GM19025 (cell line): ENCODE results near the gene CCNT2.
"Not testable (repeated sequence)": the region's sequence is repeated elsewhere in the genome, so short reads cannot be mapped to it uniquely, and the experiment has no call there.

Source experiments
- ATAC-seq: cut with Tn5 transposase; IDR thresholded peaks from one replicate; pipeline ENCODE4 v1.9.1; 2021; ENCODE audit warnings: mild to moderate bottlenecking, low read depth, moderate library complexity; ENCODE audit not compliant: unreplicated experiment

CCNT2 gene

GRCh38 chr2:134917888-134918525 is 615 bp upstream of the CCNT2 start:
- ATAC-seq: peak; percentile 67

GRCh38 chr2:134919341-134920210 is 954 bp downstream of the CCNT2 start:
- ATAC-seq: no peak

GRCh38 chr2:134924912-134925311 is 6.3 kb downstream of the CCNT2 start:
- no peak for ATAC-seq

GRCh38 chr2:134926231-134926931 is 7.8 kb downstream of the CCNT2 start:
- no peak for ATAC-seq

GRCh38 chr2:134927195-134927594 is 8.6 kb downstream of the CCNT2 start:
- ATAC-seq: no peak

GRCh38 chr2:134932864-134933526 is 14.4 kb downstream of the CCNT2 start:
- ATAC-seq: no peak

- no peak for ATAC-seq
Observed at GRCh38 chr2:134933732-134934131, 15.1 kb downstream of the CCNT2 start.

- no peak for ATAC-seq
Observed at GRCh38 chr2:134934150-134934549, 15.5 kb downstream of the CCNT2 start.

- no peak for ATAC-seq
Observed at GRCh38 chr2:134934641-134935040, 16.0 kb downstream of the CCNT2 start.

- ATAC-seq: no peak
Observed at GRCh38 chr2:134936691-134937090, 18.1 kb downstream of the CCNT2 start.

- ATAC-seq: peak; percentile 74
Observed at GRCh38 chr2:134943540-134943939, 24.9 kb downstream of the CCNT2 start.

GRCh38 chr2:134944975-134945374 is 26.4 kb downstream of the CCNT2 start:
- no peak for ATAC-seq

- no peak for ATAC-seq
Observed at GRCh38 chr2:134946073-134946472, 27.5 kb downstream of the CCNT2 start.

GRCh38 chr2:134949981-134950708 is 31.5 kb downstream of the CCNT2 start:
- ATAC-seq: no peak

GRCh38 chr2:134950886-134951285 is 32.3 kb downstream of the CCNT2 start:
- no peak for ATAC-seq

GRCh38 chr2:134952608-134953007 is 34.0 kb downstream of the CCNT2 start:
- ATAC-seq: no peak

GRCh38 chr2:134954065-134954464 is 35.4 kb downstream of the CCNT2 start:
- no peak for ATAC-seq

- no peak for ATAC-seq
Observed at GRCh38 chr2:134955744-134956143, 37.1 kb downstream of the CCNT2 start.

- ATAC-seq: no peak
Observed at GRCh38 chr2:134957477-134957876, 38.9 kb downstream of the CCNT2 start.

- not testable (repeated sequence) for ATAC-seq
Observed at GRCh38 chr2:134967166-134967565, 48.5 kb downstream of the CCNT2 start.
